Endodermal cell (in vitro differentiated cells): Measurements from ENCODE around the gene ADAMTS16. TPM values are rescaled to one million over a fixed set of nuclear protein-coding genes. Genes with fewer than 3 reads are reported as not detected.

Experiments
- DNase-seq: peaks from one replicate; pipeline ENCODE4 v3.0.0-alpha.2; 2017
- H3K27ac ChIP-seq: 2 replicates; pipeline ENCODE4 v1.5.1; 2013; ENCODE audit warnings: mild to moderate bottlenecking, low read depth, low read length, moderate library complexity
- H3K27me3 ChIP-seq: 2 replicates; pipeline ENCODE4 v1.6.1; 2013; ENCODE audit warnings: mild to moderate bottlenecking, low read length, moderate library complexity; ENCODE audit not compliant: insufficient read depth, control insufficient read depth, poor library complexity, severe bottlenecking
- H3K36me3 ChIP-seq: 2 replicates; pipeline ENCODE4 v1.7.0; 2013; ENCODE audit warnings: mild to moderate bottlenecking, low read length, moderate library complexity; ENCODE audit not compliant: control insufficient read depth, insufficient read depth
- H3K4me1 ChIP-seq: one replicate; pipeline ENCODE4 v1.7.0; 2013; ENCODE audit warnings: low read length; ENCODE audit not compliant: control insufficient read depth, insufficient read depth
- H3K4me3 ChIP-seq: 2 replicates; pipeline ENCODE4 v1.5.1; 2013; ENCODE audit warnings: mild to moderate bottlenecking, low read length, moderate library complexity
- H3K9ac ChIP-seq: 2 replicates; pipeline ENCODE4 v1.6.1; 2013; ENCODE audit warnings: mild to moderate bottlenecking, low read length, moderate library complexity; ENCODE audit not compliant: poor library complexity, severe bottlenecking; ENCODE audit errors: extremely low read depth
- H3K9me3 ChIP-seq: 2 replicates; pipeline ENCODE4 v1.6.1; 2013; ENCODE audit warnings: mild to moderate bottlenecking, low read length, moderate library complexity; ENCODE audit not compliant: control insufficient read depth
- H3K27ac Mint-ChIP-seq: 2 replicates; pipeline ENCODE4 v1.8.0; 2020; ENCODE audit warnings: mixed read lengths
- H3K27me3 Mint-ChIP-seq: 2 replicates; pipeline ENCODE4 v1.8.0; 2021; ENCODE audit warnings: mild to moderate bottlenecking, mixed read lengths; ENCODE audit not compliant: insufficient read depth
- H3K36me3 Mint-ChIP-seq: 2 replicates; pipeline ENCODE4 v1.8.0; 2020; ENCODE audit warnings: low read depth, mixed read lengths
- H3K4me1 Mint-ChIP-seq: 2 replicates; pipeline ENCODE4 v1.8.0; 2020; ENCODE audit warnings: mixed read lengths
- H3K4me3 Mint-ChIP-seq: 2 replicates; pipeline ENCODE4 v1.8.0; 2020; ENCODE audit warnings: mild to moderate bottlenecking, moderate library complexity, mixed read lengths
- H3K9me3 Mint-ChIP-seq: 2 replicates; pipeline ENCODE4 v1.8.0; 2020; ENCODE audit warnings: mild to moderate bottlenecking, mixed read lengths
- CTCF ChIP-seq: fragments of 200-600 bp; sonication (generic); conservative IDR thresholded peaks from 2 replicates; pipeline ENCODE4 v1.5.0; 2021; ENCODE audit warnings: antibody characterized with exemption, mild to moderate bottlenecking
- WGBS, 2 experiments: methylation state at CpG; one replicate each; pipeline versions ENCODE4 v1.1.5 to v1.1.7; 2013; ENCODE audit warnings: missing lambda C conversion rate in 2 of 2, mixed read lengths in 1 of 2; ENCODE audit not compliant: insufficient coverage in 1 of 2, insufficient read length in 1 of 2; 5-methylcytosine and 5-hydroxymethylcytosine counted together
- total RNA-seq, 2 donors: library from RNA; stranded (reverse); fragmentation: NEBNext Ultra II Directional in 1 of 2; extraction: Animal tissue kit (Norgen Biotek cat#: 25700) in 1 of 2; gene quantifications; 2 replicates in 1 of 2; 3 replicates in 1 of 2; pipeline ENCODE4 v1.2.1, GENCODE V29; 2021

The ADAMTS16 gene
- total RNA-seq, 2 donors from 2014 or later: 0.77 to 7.4 TPM

GRCh38 chr5:5209089-5209488 lies 69.0 kb downstream of the ADAMTS16 start:
- Histone ChIP-seq H3K9me3 (no peaks in the 10 kb centered on the region), H3K9ac (no peak overlapping the region), H3K36me3 (no peaks in the 10 kb centered on the region), H3K4me1 (no peaks in the 10 kb centered on the region), H3K27ac (no peak overlapping the region), H3K27me3 (no peaks in the 10 kb centered on the region), H3K4me3 (no peak overlapping the region)
- Mint-ChIP-seq H3K4me3 (no peak overlapping the region), H3K27ac (no peak overlapping the region), H3K4me1 (no peaks in the 10 kb centered on the region), H3K36me3 (peaks cover 8% of the 10 kb centered on the region), H3K9me3 (peaks cover 7% of the 10 kb centered on the region), H3K27me3 (no peaks in the 10 kb centered on the region)
- DNase-seq: no peak
- 90 to 92% methylated on average over 4 to 5 of the region's 5 CpGs for WGBS, 2 experiments
- TF ChIP-seq CTCF: no peak

- no peak for DNase-seq
- H3K4me1 ChIP-seq: no peaks in the 10 kb centered on the region
- Mint-ChIP-seq H3K36me3 (peaks cover 8% of the 10 kb centered on the region), H3K4me3 (no peak overlapping the region), H3K9me3 (peaks cover 7% of the 10 kb centered on the region), H3K4me1 (no peaks in the 10 kb centered on the region), H3K27ac (no peak overlapping the region), H3K27me3 (no peaks in the 10 kb centered on the region)
- no peak overlapping the region for H3K27ac ChIP-seq
- H3K9ac ChIP-seq: no peak overlapping the region
- no peak for TF ChIP-seq CTCF
- no peaks in the 10 kb centered on the region for H3K36me3 ChIP-seq
- H3K9me3 ChIP-seq: no peaks in the 10 kb centered on the region
- no peak overlapping the region for H3K4me3 ChIP-seq
- H3K27me3 ChIP-seq: no peaks in the 10 kb centered on the region
- WGBS, 2 experiments: 82 to 90% methylated on average over 2 to 4 of the region's 5 CpGs
Measured at GRCh38 chr5:5209510-5210286, 69.6 kb downstream of the ADAMTS16 start.

- 94 to 100% methylated on average over 1 of the region's 1 CpG for WGBS, 2 experiments
- H3K4me1 ChIP-seq: no peaks in the 10 kb centered on the region
Measured at GRCh38 chr5:5217371-5217770, 77.2 kb downstream of the ADAMTS16 start.

More at GRCh38 chr5:5217371-5217770, 77.2 kb downstream of the ADAMTS16 start:
- Histone ChIP-seq H3K9me3 (no peaks in the 10 kb centered on the region), H3K4me3 (no peak overlapping the region), H3K27me3 (no peaks in the 10 kb centered on the region), H3K36me3 (no peaks in the 10 kb centered on the region), H3K9ac (no peak overlapping the region), H3K27ac (no peak overlapping the region)
- Mint-ChIP-seq H3K27ac (no peak overlapping the region), H3K4me1 (peaks cover 7% of the 10 kb centered on the region), H3K4me3 (no peak overlapping the region), H3K27me3 (no peaks in the 10 kb centered on the region), H3K9me3 (no peaks in the 10 kb centered on the region), H3K36me3 (peaks cover 7% of the 10 kb centered on the region)
- no peak for DNase-seq
- TF ChIP-seq CTCF: no peak
